SIG-M5 treated with dmso at 0.1 percent for 504 hours (cell line): ENCODE measurements around the gene SPDYE6.
A peak's percentile ranks its signal among the peaks of the same experiment; 100 is the strongest.
"Not testable (repeated sequence)": the region's sequence is repeated elsewhere in the genome, so short reads cannot be mapped to it uniquely, and the experiment has no call there.

Experiments used
- DNase-seq: peaks from one replicate; lab custom pipeline; 2025; ENCODE audit not compliant: unreplicated experiment; lab: John Stamatoyannopoulos, UW

Gene SPDYE6

GRCh38 chr7:102356344-102356743 lies at the start of gene SPDYE6:
Gene SPDYE6 (minus strand): TSS chr7:102356444. CDS start chr7:102356023, 421 bp downstream.
- not testable (repeated sequence) for DNase-seq

GRCh38 chr7:102404862-102405188 lies 48.6 kb upstream of the SPDYE6 start:
- DNase-seq, result not testable (repeated sequence)

- DNase-seq, result peak; percentile 88
Measured at GRCh38 chr7:102404005-102404861, 48.0 kb upstream of the SPDYE6 start.

DNA sequence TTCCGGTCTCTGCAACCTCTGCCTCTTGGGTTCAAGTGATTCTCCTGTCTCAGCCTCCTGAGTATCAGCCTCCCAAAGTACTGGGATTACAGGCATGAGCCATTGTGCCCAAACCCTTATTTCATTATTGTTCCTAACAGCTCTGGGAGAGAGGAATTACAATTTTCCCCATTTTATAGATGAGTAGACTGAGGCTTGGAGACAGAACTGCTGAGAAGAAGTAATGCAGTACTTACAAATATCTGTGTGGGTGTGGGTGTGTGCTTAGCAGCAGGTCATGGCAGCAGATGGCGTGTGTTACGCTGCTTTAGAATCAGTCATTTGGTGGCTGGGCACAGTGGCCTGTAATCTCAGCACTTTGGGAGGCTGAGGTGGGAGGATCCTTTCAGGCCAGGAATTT lies 47.3 kb upstream of the SPDYE6 start:
- no peak for DNase-seq

- DNase-seq, result no peak
Measured at GRCh38 chr7:102400360-102400759, 44.1 kb upstream of the SPDYE6 start.

GRCh38 chr7:102398543-102398942 lies 42.3 kb upstream of the SPDYE6 start:
- no peak for DNase-seq

GRCh38 chr7:102396710-102397019 lies 40.4 kb upstream of the SPDYE6 start:
- no peak for DNase-seq

- peak; percentile 94 for DNase-seq
Measured at GRCh38 chr7:102395873-102396709, 39.8 kb upstream of the SPDYE6 start, which contains the start of gene PRKRIP1. Gene PRKRIP1 (plus strand): TSS chr7:102396363. CDS start chr7:102396412, 49 bp downstream.

- DNase-seq, result no peak
Measured at GRCh38 chr7:102395592-102395872, 39.3 kb upstream of the SPDYE6 start.

DNA sequence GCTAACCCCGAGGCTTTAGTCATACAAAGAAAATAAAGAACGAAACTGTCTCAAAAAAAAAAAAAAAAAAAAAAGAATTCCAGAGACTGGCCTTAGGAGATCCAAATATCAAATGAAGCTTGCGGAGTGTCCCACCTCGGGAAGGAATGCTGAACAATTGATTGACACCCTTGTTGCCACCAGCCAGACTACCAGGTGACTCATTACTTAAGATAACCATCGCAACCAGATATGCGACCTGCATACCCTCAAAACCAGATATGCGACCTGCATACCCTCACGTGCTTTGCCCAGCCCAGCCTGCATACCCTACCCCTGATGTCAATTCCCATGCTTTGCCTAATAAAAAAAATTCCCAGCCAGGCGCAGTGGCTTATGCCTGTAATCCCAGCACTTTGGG lies 37.2 kb upstream of the SPDYE6 start:
- DNase-seq, result no peak

GRCh38 chr7:102392330-102392729 lies 36.1 kb upstream of the SPDYE6 start:
- no peak for DNase-seq

GRCh38 chr7:102390697-102391484 lies 34.6 kb upstream of the SPDYE6 start:
- DNase-seq, result peak; percentile 63

- no peak for DNase-seq
Measured at GRCh38 chr7:102389810-102390209, 33.6 kb upstream of the SPDYE6 start.

DNA sequence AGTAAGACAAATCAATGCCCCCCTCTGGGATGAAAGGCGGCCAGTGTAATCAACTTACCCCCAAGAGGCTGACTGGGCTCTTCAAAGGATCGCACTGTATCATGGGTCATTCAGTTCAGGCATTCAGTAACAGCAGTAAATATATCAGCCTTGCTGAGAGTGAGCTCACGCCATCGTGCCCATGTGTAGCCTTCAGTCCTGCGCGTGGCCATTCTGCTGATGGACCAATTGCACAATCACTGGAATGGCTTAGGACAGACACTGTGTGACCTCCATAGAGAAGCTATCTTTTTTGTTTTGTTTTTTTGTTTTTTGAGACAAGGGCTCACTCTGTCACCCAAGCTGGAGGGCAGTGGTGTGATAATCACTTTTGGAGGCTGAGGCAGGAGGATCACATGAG lies 30.8 kb upstream of the SPDYE6 start:
- no peak for DNase-seq

- DNase-seq, result not testable (repeated sequence)
Measured at GRCh38 chr7:102381696-102382425, 25.6 kb upstream of the SPDYE6 start.

DNA sequence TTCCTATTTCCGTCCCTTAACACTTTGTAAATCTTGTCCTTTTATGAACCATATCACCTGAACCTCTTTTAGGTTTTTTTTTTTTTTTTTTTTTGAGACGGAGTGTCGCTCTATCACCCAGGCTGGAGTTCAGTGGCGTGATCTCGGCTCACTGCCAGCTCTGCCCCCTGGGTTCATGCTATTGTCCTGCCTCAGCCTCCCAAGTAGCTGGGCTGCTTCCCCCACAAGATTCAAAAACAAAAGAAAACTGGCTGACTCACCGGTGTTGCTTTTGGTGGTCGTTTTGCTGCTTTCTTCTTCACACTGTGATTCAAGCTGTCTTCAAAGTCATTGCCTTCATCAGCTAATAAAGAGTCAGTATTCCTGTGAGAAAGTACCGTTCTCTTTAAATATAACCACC lies 24.6 kb upstream of the SPDYE6 start:
- DNase-seq, result not testable (repeated sequence)

- no peak for DNase-seq
Measured at GRCh38 chr7:102376964-102377466, 20.8 kb upstream of the SPDYE6 start.

GRCh38 chr7:102372796-102373195 lies 16.6 kb upstream of the SPDYE6 start:
- DNase-seq, result not testable (repeated sequence)

DNA sequence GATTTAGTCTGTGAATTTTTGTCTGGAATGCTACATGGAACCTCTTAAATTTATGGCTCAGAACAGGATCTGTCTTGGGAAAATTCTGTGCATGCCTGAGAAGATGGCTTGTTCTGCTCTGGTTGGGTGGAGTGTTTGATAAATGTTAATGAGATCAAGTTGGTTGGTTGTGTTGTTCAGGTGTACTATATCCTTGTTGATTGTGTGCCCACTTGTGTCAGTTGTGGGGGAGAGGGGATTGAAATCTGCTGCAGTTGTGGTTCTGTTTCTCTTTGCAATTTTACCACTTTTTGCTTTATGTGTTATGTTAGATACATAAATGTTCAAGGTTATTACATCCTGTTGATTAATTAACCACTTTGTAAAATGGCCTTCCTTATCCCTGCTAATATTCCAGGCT lies 13.8 kb upstream of the SPDYE6 start:
- not testable (repeated sequence) for DNase-seq

DNA sequence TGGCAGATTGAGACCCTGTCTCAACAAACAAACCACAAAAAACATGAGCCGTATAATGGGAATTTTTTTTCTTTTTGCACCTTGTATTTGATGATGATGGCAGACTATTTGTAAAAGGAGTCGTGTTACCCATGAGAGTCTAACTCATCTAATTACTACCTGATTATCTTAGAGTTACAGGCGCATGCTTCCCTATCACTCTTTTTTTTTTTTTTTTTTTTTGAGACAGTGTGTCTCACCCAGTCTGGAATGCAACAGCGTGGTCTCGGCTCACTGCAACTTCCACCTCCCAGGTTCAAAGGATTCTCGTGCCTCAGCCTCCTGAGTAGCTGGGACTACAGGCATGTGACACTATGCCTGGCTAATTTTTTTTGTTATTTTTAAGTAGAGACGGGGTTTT lies 9.1 kb upstream of the SPDYE6 start:
- not testable (repeated sequence) for DNase-seq
